NCI-H526 (cell line): ENCODE data around the gene KLHL8.
A peak's percentile ranks its signal among the peaks of the same experiment; 100 is the strongest.
"Not testable (repeated sequence)": the region's sequence is repeated elsewhere in the genome, so short reads cannot be mapped to it uniquely, and the experiment has no call there.

ENCODE experiments used
- DNase-seq, 2 experiments: peaks; one replicate each; lab custom pipeline; 2025; lab: John Stamatoyannopoulos, UW

KLHL8 gene

DNA sequence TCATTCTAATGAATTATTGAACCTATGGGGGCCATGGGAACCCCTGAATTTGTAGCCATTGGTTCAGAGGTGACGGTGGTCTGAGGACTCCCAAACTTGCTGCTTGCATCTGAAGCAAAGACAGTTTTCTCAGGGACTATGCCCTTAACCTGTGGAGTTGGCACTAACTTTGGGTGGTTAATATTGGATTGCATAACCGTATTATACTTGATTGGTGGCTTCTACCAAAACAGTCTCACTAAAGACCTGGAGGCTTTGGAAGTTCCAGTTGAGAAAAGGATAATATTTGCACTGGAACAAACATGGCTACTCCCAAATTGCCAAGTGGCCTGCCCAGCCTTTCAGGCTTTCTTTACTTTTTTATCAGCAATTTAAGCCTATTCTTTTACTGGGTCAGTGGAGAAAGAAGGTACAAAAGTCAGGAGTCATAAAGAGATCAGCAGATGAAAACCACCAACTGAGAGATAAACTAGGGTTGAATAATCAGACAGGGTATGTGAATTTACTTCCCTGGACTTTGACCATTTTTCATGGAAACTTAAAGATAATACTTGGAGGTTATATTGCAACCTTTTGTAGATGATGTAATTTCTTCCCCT, 7.9 kb upstream of the KLHL8 start:
- DNase-seq = no peak

DNA sequence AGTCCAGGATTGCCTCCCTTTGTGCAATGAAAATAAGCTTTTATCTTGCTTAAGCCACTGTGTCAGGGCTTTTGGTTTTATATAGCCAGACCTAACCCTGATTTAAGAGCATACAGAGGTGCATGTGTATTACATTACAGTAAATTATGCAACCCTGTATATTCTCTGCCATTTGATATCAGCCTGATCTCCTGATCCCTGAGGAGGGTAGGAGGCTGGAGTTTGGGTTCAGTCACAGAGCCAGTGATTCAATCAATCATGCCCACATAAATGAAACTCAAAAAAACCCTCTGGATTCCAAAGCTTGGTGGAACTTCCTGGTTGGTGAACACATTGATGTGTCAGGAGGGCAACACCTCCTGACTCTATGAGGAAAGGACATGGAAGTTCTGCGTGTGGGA, 7.3 kb upstream of the KLHL8 start:
- no peak for DNase-seq

DNA sequence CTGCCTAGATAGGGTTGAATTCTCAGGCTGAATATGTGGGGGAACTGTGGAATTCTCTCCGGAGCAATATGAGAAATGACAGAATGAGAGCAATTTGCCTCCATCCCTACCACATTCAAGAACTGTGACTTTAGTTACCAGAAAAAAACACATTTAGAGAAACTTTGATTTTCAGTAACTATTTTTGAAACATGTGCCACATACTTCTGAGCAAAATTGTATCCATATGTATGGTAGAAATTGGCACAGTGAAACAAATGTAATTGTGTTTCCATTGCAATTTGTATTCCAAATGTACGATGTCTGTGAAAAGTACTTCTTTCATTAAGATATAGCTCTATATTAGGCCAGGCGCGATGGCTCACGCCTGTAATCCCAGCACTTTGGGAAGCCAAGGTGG, 5.5 kb upstream of the KLHL8 start:
- DNase-seq = no peak

DNA sequence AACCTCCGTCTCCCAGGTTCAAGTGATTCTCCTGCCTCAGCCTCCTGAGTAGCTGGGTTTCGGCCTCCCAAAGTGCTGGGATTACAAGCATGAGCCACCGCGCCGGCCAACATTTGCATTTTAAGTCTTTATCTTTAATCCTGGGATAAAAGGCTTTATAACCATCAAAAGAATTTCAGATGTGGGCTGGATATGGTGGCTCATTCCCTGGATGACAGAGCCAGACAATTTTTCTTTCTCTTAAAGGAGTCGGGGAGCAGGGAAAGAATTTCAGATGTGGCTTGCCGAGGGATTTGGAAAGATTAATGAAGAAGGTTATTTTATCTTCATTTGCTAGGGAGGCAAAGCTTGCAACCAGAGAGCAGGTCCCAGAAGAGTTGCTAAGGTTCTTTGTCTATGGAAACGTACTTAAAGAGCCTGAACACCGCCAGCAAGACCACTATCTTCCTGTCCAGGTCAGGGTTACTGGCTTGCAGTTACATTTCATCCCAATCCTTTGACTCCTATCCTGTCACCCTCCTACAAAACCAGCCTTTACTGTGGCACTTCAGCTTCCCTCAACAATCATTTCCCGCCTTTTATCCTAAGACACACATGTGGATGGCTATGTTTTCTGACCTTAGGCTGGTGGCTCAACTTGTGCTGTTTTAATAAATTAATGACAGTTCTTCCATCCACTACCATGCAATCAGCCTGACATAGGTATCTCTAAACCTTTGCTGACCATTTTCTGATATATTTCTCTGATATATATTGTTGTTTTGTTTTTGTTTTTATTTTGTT, 3.9 kb upstream of the KLHL8 start:
- DNase-seq = no peak

DNA sequence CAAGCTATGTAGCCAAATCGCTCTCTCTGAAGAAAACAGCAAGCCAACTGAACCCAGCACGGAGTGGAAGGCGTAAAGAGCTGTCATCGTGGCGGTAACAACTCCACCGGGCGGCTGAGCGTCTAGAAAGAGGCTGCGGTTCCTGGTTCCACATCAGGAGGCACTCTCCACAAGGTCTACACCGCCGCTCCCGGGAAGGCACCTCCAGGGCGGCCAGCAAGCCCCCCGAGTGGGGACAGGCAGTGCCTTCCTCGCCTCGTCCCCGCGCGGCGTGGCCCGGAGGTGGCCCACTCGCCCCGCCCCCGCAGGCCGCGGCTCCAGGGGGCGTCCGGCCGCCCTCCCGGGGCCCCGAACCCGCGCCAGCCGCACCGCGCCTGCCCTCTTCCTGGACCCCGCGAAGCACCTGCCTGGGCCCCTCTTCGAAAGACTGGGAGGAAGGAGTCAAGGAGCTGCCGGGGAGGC, 755 bp downstream of the KLHL8 start:
- peak in 1 of 2 experiments; percentile 64 for DNase-seq

DNA sequence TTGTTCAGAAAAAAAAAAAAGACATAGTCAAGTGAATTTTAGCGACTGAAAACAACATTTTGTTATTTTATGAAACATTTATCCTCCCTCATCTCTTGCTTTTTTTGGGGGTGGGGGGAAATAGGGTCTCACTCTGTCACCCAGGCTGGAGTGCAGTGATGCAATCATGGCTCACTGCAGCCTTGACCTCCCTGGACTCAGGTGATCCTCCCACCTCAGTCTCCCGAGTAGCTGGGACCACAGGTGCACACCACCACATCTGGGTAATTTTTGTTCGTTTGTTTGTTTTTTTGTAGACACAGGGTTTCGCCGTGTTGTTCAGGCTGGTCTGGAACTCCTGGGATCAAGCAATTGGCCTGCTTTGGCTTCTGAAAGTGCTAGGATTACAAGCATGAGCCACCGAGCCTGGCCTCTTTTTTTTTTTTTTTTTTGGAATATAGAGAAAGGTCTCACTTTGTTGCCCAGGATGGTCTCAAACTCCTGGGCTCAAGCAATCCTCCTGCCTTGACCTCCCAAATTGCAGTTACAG, 3.1 kb downstream of the KLHL8 start:
- not testable (repeated sequence) for DNase-seq

DNA sequence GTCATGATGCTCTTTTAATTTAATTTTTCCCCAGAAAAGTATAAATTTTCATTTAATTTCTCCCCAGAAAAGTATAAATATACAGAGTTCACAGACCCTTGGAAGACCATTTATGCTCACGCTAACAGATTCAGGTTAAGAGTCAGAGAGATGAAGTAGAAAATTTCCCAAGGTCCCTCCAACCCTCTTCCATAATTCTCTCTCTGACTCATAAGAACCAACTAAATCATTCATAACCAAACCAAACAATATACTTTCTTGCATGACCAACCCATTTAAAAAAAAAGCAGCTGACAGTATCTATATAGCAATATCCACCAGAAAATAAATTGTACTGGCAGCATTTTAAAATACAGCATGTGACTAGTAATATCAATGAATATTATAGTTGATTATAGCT, 3.9 kb downstream of the KLHL8 start:
- no peak for DNase-seq

DNA sequence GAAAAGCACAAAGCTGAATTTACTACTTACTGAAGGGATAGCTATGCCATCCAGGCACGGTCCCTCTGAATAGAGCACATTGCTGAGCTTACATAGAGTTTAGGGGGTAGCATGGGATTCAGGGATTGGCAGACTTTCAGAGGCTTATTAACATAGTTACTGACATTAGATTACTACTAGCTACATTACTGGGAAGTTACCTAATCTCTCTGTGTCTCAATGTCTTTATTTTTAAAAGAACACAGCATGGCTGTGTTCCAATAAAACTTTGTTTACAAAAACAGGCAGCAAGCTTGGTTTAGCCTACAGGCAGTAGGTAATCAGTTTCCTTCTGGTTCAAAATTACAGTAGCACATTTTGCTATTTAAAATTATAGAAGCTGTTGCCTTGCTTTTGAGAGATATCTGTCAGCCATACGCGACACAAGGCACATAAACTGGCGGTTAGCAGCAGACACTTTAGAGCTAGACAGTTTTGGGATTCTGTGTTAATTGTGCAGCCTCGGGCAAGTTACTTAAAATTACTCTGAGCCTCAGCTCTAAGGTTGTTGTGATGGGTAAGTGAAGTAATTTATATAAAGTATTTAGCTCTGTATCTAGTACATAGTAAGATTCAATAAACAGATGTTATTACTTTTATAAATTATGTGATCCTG, 6.9 kb downstream of the KLHL8 start:
- no peak for DNase-seq

DNA sequence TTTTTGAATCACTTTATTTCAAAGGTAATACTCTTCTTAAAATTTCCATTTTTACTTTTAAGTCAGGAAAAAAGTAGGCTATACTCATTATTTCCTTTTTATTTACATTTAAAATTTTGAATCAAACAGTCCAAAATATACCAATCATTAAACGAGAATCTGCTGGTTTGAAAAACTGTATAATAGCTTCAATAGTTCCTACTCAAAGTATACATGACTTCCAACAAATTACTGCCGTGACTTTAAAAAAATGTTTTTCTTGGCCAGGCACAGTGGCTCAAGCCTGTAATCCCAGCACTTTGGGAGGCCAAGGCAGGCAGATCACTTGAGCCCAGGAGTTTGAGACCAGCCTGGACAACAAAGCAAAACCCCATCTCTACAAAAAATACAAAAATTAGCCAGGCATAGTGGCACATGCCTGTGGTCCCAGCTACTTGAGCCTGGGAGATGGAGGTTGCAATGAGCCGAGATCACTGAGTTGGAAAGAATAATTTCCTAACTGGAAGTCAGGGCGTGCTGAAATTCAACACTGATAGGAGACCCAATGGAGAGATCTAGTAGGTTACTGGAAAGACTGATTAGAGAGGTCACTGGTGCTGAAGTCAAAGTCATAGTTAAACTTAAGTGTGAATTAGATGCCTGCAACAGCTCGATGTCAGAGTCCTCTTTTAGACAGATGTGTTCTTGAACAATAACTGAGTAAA, 9.0 kb downstream of the KLHL8 start:
- no peak for DNase-seq

DNA sequence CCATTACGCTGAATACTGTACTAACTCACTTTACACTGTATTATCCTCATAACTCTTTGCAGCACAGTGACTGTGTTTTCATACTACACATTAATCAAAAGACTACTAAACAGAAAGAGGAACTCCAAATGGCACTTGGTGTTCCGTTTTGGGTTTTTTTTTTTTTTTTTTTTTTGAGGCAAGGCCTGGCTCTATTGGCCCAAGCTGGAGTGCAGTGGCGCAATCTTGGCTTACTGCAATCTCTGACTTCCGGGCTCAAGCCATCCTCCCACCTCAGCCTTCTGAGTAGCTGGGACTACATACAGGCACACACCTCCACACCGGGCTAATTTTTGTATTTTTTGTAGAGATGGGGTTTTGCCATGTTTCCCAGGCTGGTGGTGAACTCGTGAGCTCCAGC, 10.7 kb downstream of the KLHL8 start:
- no peak for DNase-seq

DNA sequence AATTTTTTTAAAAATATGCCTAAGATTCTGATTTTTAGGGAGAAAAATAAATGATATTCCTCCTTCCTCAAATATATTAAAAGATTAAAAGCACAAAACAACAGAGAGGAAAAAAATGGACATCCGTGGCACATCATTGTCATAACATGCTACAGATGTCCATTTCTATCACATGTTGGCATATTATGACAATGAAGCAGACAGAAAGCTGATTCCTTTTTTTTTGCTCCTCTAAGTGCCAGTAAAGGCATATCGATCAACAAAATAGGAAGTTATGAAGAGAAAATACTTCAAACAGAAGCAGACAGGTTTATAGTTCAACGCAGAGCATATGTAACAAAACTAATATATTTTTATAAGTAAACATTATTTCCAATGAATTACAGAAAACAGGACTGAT, 11.2 kb downstream of the KLHL8 start:
- DNase-seq = no peak

DNA sequence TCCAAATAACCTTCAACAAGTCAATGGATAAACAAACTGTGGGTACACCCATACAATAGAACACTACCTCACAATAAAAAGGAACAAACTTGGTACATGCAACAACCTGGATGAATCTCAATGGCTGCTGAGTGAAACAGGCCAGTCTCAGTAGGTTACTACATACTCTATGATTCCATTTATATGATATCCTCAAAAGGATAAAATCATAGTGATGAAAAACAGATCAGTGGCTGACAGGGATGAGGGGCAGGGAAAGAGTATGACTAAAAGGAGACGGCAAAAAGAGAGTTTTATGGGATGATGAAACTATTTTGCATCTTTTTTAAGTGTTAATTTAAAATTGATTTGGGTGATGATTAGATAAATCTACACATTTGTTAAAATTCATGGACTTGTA, 15.9 kb downstream of the KLHL8 start:
- DNase-seq = no peak

DNA sequence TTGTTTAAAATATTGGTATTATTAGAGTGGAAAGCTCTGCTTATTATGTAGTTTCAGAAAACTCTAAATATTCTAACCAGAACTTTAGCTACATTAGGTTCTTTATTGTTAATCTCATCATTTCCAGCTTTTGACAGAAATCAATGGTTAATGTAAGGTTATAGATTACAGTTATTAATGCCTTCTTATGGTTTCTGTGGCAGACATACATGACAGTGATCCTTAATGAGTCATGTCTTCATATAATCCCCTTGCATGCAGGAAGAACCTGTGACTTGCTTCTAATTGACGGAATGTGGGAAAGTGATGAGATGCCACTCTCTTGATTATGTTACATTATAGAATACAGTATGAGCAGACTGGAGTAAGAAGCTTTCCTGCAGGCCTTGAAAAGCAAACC, 23.5 kb downstream of the KLHL8 start:
- no peak for DNase-seq

DNA sequence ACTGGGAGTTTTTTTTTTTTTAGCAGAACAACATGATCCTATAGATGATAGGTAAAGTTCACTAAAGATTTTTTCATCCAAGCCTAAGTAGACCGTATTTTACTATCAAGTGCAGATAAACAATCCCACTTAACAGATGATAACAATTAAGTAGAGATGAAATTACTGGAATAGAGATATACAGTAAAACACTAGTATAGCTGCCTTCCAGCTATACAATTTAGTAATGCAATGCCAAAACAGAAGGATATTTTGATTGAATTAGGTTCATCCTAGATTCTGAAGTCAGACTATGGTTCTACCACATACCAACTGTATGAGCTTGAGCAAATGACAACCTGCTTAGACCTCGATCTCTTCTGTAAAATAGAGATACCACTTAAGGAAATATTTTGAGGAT, 24.3 kb downstream of the KLHL8 start:
- DNase-seq = no peak

DNA sequence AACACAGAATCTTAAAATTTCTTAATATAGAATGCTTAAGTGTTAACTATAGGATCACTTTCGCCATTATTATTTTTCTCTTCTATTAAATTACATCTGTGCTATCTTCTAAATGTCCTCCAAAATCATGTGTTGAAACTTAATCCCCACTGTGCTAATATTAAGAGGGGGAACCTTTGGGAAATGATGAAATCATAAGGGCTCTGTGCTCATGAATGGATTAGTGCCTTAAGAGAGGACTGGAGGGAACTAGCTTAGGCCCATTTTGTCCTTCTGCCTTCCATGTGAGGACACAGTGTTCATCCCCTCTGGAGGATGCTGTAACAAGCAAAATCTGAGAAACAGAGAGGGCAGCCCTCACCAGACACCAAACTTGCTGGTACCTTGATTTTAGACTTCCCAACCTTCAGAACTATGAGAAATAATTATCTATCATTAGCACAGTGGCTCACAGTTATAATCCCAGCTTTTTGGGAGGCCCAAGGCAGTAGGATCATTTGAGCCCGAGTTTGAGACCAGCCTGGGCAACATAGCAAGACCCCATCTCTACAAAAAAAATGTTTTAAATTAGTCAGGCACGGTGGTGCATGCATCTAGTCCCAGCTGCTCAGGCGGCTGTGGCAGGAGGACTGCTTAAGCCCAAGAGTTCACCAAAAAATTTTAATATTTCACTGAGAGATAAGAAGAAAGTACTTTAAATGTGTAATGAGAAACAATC, 26.3 kb downstream of the KLHL8 start:
- DNase-seq = no peak

DNA sequence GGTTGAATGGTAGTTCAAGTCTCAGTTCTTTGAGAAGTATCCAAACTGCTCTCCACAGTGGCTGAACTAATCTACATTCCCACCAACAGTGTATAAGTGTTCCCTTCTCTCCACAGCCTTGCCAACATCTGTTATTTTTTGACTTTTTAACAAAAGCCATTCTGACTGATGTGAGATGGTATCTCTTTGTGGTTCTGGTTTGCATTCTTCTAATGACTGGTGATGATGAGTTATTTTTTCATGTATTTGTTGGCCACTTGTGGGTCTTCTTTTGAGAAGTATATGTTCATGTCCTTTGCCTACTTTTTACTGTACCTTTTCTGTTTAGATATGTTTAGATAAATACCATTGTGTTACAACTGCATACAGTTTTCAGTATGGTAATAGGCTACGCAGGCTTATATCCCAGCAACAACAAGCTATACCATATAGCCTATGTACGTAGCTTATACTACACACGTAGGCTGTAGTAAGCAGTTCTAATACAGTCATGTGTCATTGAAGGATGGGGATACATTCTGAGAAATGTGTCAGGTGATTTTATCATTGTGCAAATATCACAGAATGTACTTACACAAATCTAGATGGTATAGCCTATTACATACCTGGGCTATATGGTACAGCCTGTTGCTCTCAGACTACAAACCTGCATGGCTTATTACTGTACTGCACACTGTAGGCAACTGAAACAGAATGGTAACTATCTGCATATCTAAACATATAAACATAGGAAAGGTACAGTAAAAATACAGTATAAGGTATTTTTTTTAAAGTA, 28.1 kb downstream of the KLHL8 start:
- no peak for DNase-seq

DNA sequence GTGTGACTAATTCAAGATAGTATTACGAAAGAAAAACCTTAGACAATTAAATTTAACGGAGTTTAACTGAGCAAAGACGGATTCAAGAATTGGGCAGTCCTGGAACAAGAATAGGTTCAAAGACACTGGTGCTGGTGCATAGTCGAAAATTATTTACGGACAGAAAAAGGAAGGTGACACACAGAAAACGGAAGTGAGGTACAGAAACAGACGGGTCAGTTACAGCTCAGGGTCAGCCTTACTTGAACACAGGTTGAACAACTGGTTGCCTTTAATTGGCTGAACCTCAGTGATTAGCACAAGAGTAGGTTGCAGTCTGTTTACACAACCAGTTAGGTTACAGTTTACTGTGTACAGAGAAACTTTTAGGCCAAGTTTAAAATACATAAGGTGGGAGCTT, 31.5 kb downstream of the KLHL8 start:
- DNase-seq = no peak

DNA sequence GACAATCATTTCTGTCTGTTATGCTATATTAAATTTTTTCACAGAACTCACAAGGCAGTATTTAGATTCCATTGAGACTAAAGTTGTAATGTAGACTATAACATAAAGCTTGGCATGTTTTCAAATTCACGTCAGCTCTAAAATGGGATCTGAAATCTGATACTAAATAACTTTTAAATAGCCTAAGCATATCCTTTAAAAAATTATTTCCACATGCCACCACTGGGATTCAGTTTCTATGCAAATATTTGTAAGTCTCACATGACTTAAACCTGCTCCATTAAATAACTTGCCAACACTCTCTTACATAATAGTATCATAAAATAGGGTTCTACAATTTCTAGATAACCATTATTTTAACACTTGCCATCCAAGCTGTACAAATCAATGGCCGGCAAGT, 32.4 kb downstream of the KLHL8 start:
- peak; percentile 11 to 15 for DNase-seq

DNA sequence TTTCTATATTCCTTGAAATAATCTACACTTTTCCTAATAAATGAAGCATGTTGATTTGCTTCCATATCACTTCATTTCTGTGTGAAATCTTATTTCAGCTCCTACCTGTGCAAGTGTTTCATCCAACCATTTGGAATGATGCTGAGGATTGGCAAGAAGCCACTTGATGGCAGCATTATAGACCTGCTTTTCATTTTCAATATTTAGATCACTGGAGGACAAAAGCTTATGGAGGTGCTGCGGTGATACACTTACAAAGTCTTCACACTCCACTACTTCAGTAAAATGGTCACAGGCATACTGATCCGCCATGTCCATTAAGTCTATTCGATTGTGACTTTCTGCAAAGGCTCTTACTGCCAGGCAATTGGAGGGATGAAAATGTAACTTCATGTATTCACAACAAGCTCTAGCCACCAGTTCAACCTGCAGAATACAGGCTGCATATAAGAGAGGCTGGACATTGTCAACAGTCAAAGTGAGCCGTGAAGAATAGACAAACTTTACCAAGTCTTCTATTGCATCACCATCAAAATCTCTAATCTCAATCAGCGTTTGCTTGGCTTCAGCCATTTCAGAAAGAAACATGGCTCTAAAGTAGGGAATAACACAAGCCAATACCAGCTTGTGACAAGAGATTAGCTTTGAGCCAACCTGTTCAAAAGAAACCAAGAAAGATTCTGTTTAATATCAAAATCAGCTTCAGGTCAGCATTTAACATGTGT, 35.1 kb downstream of the KLHL8 start:
- DNase-seq = no peak

DNA sequence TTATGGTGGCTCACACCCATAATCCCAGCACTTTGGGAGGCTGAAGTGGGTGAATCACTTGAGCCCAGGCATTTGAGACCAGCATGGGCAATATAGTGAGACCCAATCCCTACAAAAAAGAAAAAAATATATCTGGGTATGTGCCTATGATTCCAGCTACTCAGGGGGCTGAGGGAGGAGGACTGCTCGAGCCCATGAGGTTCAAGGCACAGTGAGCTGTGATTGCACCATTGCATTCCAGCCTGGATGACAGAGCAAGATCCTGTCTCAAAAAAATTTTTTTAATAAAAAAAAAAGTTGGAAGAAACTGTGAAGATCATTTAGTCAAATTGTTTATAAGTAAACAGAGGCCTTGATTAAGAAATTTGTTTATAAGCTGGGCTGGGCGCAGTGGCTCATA, 39.7 kb downstream of the KLHL8 start:
- DNase-seq = no peak
